GM19328 (cell line): ENCODE data around the gene CXADR.
"Not testable (repeated sequence)": the region's sequence is repeated elsewhere in the genome, so short reads cannot be mapped to it uniquely, and the experiment has no call there.

Source experiments
- ATAC-seq: cut with Tn5 transposase; IDR thresholded peaks from one replicate; pipeline ENCODE4 v1.9.1; 2021; ENCODE audit warnings: mild to moderate bottlenecking, moderate library complexity; ENCODE audit not compliant: unreplicated experiment

Gene CXADR

DNA sequence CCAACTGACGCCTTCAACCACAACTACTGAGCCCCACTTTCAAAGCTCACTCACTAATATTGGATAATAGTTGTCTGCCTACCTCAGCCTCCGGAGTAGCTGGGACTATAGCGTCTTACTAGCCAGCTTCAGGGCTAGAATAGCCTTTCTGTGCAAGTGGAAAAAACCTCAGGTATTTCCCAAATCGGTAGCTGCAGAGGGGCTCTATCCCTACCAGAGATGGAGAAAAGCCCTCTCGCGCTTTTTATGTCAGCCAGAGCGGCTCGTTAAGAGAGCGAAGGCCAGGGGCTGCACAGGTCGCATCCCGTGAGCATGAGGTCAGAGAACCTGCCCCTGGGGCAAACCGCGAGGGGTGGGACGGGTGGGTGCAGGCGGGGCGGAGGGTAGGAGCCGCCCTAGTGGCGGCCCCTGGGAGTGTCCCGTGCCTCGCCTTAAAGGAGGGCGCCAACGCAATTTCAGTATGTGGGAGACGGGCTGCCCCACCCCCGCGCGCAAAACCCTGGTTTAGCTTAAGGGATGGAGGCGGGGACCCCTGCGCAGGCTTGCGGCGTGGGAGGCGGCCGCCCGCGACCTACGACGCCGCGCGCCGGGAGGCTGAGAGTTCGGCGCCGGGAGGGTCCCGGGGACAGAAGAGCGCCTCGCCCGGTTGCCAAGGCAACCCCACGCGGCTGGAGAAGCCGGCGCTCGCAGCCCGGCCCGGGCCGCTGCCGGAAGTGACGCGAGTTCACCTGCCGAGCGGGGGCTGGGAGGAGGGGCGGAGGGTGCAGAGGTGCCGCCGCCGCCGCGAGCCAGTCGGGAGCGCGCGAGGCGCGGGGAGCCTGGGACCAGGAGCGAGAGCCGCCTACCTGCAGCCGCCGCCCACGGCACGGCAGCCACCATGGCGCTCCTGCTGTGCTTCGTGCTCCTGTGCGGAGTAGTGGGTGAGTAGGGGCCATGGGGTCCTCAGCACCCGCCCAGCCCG is at the start of gene CXADR:
CXADR (plus strand) TSS at position 791 of the 961 bp plus-strand sequence; CDS start at position 878, 87 bp downstream.
- peak; percentile 87 for ATAC-seq

GRCh38 chr21:17466166-17466565 is 46.7 kb upstream of the CXADR start:
- no peak for ATAC-seq

GRCh38 chr21:17467392-17467791 is 45.5 kb upstream of the CXADR start:
- ATAC-seq: no peak

GRCh38 chr21:17467829-17468228 is 45.0 kb upstream of the CXADR start:
- no peak for ATAC-seq

DNA sequence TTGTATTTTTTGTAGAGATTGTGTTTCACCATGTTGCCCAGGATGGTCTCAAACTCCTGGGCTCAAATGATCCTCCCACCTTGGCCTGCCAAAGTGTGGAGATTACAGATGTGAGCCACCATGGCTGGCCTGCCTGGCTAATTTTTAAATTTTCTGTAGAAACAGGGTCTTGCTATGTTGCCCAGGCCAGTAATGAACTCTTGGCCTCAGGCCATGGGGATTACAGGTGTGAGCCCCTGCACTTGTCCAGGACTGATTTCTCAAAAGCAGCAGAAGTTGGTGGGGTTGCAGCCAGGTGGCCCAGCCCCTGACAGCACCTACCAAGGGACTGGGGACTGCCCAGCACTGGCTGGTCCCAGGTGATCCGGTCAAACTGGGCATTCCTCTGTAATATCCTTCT is 44.1 kb upstream of the CXADR start:
- ATAC-seq: no peak

DNA sequence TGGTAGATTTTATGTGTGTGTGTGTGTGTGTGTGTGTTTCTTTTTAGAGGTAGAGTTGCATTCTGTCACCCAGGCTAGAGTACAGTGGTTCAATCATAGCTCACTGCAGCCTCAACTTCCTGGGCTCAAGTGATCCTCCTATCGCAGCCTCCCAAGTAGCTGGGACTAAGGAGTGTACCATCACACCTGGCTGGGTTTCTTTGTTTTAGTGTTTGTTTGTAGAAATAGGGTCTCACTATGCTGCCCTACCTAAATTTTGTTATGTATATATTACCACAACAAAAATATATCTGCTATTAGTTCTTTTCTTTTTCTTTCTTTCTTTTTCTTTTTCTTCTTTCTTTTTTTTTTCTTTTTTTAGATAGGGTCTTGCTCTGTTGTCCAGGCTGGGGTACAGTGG is 43.1 kb upstream of the CXADR start:
- ATAC-seq: no peak

DNA sequence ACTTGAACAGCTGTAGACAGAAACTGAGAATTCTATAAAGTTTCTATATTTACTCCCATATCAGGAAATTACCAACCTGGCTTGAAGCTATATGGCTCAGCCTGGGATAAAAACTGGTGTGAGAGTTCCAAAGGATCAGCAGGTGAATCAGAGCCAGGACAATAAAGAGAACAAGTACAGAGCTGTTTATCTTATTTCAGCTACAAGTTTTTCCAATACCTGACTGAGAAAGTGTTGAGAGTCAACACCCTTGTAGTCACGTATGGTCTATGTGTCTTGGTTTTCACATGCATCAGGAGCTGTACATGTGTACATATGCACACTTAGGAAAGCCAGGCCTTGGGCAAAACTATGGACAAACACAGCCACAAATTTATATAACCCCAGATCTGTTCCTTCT is 40.7 kb upstream of the CXADR start:
- no peak for ATAC-seq

DNA sequence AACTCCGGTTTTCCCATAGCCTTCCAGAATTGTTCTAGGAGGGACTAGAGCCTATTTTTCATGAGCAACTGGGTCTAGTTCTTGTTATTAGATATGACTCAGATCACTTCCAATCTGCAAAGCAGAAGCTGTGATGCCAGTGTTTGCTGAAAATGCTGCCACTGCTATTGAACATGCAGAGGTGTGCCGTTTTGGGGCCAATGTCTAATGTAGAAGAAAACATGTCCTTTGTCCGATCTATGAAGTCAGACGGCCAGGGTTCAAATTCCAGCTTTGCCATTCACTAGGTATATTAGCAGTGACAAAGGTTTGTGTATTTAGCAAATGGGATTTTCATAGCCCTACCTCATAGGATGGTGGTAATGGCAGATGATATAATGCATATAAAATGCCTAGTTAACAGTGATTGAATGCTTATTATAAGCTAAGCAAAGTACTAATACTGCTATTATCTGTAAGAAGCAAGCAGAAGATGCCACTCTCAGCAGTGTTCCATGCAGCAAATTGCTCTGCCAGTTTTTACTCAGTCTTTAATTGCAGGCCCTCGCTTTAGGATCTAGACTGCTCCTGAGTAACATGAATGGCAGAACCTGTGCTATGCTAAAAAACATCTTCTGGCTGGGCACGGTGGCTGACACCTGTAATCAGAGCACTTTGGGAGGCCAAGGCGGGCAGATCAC is 40.1 kb upstream of the CXADR start:
- no peak for ATAC-seq

- ATAC-seq: no peak
These were observed 36.8 kb upstream of the CXADR start for GRCh38 chr21:17476006-17476405.

DNA sequence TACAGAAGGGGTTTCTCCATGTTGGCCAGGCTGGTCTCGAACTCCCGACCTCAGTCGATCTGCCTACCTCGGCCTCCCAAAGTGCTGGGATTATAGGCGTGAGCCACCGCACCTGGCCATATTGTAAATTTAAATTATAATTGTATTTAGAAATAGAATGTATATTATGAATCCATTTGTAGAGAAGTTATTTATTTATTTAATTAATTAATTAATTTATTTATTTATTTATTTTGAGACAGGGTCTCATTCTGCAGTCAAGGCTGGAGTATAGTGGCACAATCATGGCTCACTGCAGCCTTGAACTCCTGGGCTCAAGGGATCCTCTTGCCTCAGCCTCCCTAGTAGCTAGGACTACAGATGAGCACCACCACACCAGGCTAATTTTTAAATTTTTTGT is 34.7 kb upstream of the CXADR start:
- not testable (repeated sequence) for ATAC-seq

DNA sequence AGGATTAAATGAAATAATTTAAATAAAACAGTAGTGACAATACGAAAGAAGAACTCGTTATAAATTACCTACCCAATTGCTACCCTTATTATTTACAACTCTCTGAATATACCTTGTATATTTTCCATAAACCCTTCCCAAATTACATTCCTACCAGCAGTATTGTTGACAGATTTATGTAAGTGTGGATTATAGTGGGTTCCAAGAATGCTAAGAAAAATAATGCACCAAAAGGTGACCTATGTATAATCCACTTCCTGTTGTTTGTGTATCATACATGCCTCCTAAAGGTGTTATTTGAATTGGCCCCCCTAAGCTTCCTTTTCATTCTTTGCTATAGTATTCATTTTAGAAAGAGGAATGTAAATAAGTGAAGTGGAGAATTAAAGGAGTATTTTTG is 33.2 kb upstream of the CXADR start:
- no peak for ATAC-seq

GRCh38 chr21:17482928-17483327 is 29.9 kb upstream of the CXADR start:
- ATAC-seq: no peak

DNA sequence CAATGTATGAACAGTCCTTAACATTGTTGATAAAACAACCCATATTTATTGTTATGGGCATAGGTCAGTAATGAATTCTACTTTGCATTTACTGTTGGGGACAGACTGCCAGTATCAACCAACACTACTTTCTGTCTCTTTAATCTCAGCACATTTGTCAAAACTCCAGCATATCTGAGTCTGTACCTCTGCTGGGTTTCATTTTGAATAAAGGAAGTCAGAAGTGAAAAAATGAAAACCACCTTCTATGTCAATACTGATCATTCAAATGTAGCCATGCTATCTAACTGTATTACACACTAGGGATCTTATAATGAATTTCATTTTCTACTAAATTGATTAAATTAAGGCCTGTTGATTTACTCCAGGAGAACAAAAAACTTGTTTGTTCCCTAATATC is 24.2 kb upstream of the CXADR start:
- peak; percentile 81 for ATAC-seq

- ATAC-seq: not testable (repeated sequence)
These were observed 23.3 kb upstream of the CXADR start for GRCh38 chr21:17489565-17489964.

DNA sequence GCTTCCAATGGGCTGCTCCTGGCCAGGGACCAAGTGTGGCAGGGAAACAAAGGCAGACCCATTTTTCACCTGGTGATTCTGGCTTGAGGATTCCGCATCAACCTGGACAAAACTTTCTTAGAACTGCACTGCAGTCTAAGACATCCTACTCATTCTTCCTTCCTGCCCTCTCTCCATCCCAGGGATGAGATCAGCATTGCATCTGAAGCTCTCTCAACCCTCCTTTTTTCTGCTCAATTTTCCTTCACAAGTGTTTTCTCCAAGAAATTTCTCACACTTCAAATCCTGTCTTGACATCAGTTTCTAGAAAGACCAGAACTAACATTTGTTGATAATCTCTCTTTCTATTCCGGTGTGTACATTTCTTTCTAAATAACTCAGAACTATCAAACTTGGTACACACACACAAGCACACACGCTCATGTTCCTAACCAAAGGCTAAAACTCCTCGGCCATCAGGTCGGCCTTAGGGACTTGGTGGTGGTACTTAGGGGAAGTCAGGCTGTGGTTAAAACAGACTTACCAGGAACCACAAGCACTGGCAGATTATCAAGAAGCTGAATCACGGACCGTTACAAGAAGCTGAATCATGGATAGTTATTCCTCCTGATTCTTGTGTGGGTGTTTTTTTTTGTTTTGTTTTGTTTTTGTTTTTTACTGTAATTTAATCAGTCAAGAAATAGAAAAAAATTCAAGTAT is 21.0 kb upstream of the CXADR start:
- ATAC-seq: no peak

DNA sequence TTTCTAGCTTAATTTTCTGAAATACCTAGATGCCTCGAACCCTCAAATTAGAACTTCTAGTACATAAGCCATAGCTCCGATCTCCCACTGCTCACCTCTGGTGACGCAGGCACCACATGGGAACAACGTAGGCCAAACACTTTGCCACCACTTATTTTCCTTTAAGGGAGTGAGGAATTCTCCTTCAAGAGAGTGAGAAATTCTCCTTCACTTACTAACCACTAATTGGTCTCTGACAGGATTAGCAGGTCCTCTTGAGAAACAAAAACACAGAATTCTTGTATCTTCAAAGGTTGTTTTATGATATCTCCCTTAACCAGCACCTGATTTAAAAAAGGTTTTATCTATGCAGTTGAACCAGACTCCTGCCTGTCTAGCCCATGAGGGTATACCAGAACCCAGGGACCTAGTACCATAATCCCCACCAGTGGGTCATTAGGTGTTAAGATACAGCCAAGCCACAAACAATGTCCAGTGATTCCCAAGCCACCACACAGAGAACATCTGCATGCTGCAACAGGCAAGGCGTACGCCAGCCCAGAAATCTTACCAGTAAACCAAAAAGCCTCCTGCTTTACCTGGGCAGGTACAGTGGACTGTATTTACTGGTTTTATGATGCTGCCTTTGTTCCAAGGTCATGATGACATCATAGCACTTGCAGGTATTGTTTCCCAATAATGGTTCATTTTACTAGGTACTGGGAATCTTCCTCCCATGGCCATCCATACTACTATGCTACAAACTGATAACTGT is 20.3 kb upstream of the CXADR start:
- no peak for ATAC-seq

- ATAC-seq: no peak
These were observed 18.8 kb upstream of the CXADR start for GRCh38 chr21:17494051-17494450.

- no peak for ATAC-seq
These were observed 17.2 kb upstream of the CXADR start for GRCh38 chr21:17495680-17496079.

GRCh38 chr21:17497316-17497715 is 15.5 kb upstream of the CXADR start:
- ATAC-seq: no peak

GRCh38 chr21:17498586-17498985 is 14.3 kb upstream of the CXADR start:
- no peak for ATAC-seq
